GM23248 (cell line): Measurements from ENCODE around the gene ZNF526.

Experiments
- EZH2 ChIP-seq: fragments of 200-600 bp; sonication (generic); IDR thresholded peaks from 2 replicates; pipeline ENCODE4 v1.6.1; 2018; ENCODE audit warnings: antibody characterized with exemption, mild to moderate bottlenecking; ENCODE audit not compliant: insufficient read depth, poor library complexity, severe bottlenecking
- EZH2phosphoT487 ChIP-seq: fragments of 200-600 bp; sonication (generic); IDR thresholded peaks from 2 replicates; pipeline ENCODE4 v1.6.1; 2018; ENCODE audit warnings: antibody characterized with exemption, moderate library complexity, mild to moderate bottlenecking, low read depth; ENCODE audit not compliant: insufficient read depth

DNA sequence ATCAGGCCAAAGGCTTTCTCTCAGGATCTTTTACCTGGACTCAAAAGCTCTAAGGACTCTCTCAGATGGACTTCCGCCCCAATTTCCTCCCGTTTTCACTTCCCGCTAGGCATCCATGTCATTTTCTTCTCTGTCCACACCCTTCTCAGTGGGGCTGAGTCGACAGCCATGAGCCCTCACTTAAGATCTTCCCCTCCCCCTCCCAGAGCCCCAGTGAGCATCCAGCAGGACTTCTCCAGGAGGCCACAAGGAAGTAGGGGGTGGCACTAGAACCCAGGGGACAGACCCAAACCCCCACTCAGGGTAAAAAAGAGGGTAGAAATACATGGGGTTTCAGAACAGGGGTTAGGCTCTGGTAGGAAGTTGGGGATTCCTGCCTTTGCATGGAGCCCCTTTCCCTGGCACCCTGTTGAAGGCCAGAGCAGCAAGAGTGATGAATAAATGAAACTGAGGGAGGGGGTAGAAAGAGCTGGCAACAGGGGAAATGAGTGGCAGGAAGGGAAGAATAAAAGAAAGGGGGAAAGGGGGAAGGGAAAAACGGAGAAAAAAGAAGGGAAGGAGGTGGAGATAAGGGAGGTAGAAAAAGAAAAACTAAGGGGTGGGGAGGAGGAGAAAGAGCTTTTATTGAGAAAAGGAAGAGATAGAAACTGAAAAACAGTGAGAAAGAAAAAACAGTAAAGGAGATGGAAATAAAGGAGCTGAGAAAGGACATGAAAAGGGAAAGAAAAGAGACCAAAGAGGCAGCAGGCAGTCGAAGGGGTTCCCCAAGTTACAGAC is 45.0 kb upstream of the ZNF526 start:
- TF ChIP-seq EZH2 (no peak), EZH2phosphoT487 (no peak)
